Small intestine (tissue), 7 donors: ENCODE data around the gene C1QTNF12. TPM values are rescaled to one million over a fixed set of nuclear protein-coding genes. Genes with fewer than 3 reads are reported as not detected.

Experiments
- DNase-seq, 2 donors: peaks; one replicate each; pipeline versions ENCODE4 v3.0.0 to v3.0.0-alpha.2; 2013
- FAIRE-seq: peaks from 2 replicates; lab custom pipeline; 2012; peaks lifted over from hg19 to GRCh38; lab: Jason Lieb, UNC
- H3K27ac ChIP-seq, 3 donors: one replicate each; pipeline ENCODE4 v1.5.1; 2013; ENCODE audit warnings: low read length in 2 of 3, mild to moderate bottlenecking in 2 of 3, control low read depth in 1 of 3, inconsistent platforms in 1 of 3, low read depth in 1 of 3, moderate library complexity in 1 of 3
- H3K27me3 ChIP-seq, 3 donors: one replicate each; pipeline ENCODE4 v1.6.1; 2013; ENCODE audit warnings: low read length in 3 of 3, inconsistent platforms in 1 of 3; ENCODE audit not compliant: control insufficient read depth in 3 of 3, insufficient read depth in 3 of 3
- H3K36me3 ChIP-seq, 3 donors: one replicate each; pipeline ENCODE4 v1.6.1; 2013; ENCODE audit warnings: low read length in 3 of 3, inconsistent platforms in 1 of 3, low read depth in 1 of 3, mild to moderate bottlenecking in 1 of 3, moderate library complexity in 1 of 3; ENCODE audit not compliant: control insufficient read depth in 3 of 3, insufficient read depth in 2 of 3
- H3K4me1 ChIP-seq, 3 donors: one replicate each; pipeline ENCODE4 v1.6.1; 2013; ENCODE audit warnings: low read length in 2 of 3, inconsistent platforms in 1 of 3, low read depth in 1 of 3, mild to moderate bottlenecking in 1 of 3, moderate library complexity in 1 of 3; ENCODE audit not compliant: control insufficient read depth in 3 of 3, insufficient read depth in 2 of 3
- H3K4me3 ChIP-seq, 3 donors: one replicate each; pipeline ENCODE4 v1.5.1; 2013; ENCODE audit warnings: low read length in 3 of 3, control low read depth in 1 of 3, inconsistent platforms in 1 of 3, low read depth in 1 of 3, mild to moderate bottlenecking in 1 of 3, moderate library complexity in 1 of 3
- H3K9me3 ChIP-seq, 2 donors: one replicate each; pipeline ENCODE4 v1.6.1; 2013; ENCODE audit warnings: low read depth in 1 of 2, low read length in 1 of 2; ENCODE audit not compliant: control insufficient read depth in 2 of 2, insufficient read depth in 1 of 2
- WGBS, 3 donors: extraction: QIAGEN DNeasy Blood & Tissue Kit; methylation state at CpG; one replicate each; pipeline ENCODE4 v1.1.7; 2013; 5-methylcytosine and 5-hydroxymethylcytosine counted together
- polyA plus RNA-seq, 4 donors: library from polyadenylated mRNA; stranded (reverse) in 3 of 4; unstranded in 1 of 4; fragments of 200-250 nt in 3 of 4; fragments of 120-200 nt in 1 of 4; gene quantifications; one replicate each; pipeline versions ENCODE4 v1.2.1 to v1.2.3, GENCODE V29; 2013
- donor health status: healthy with polysubstance abuse.
- donor health status: control.
- donor health status: control.
- donor health status: Bipolar disorder and iron deficiency.
- donor health status: healthy.

The C1QTNF12 gene
- polyA plus RNA-seq, 4 donors: 10.6 to 203 (median 98.5) TPM

GRCh38 chr1:1259119-1259488, 12.6 kb upstream of the C1QTNF12 start:
- no peaks in the 10 kb centered on the region for H3K4me1 ChIP-seq
- FAIRE-seq (no peak), DNase-seq (no peak)
- no peak overlapping the region for H3K27ac ChIP-seq
- no peaks in the 10 kb centered on the region for H3K27me3 ChIP-seq
- no peaks in the 10 kb centered on the region for H3K9me3 ChIP-seq
- H3K36me3 ChIP-seq: peaks cover 19 to 91% (median 27%) of the 10 kb centered on the region in 3 donors
- WGBS, 3 donors: 96 to 97% (median 97%) methylated on average over 22 of the region's 22 CpGs
- no peak overlapping the region for H3K4me3 ChIP-seq

GRCh38 chr1:1256956-1257871, 10.7 kb upstream of the C1QTNF12 start:
- DNase-seq (no peak), FAIRE-seq (no peak)
- Histone ChIP-seq H3K27ac (no peak overlapping the region), H3K9me3 (no peaks in the 10 kb centered on the region), H3K4me3 (no peak overlapping the region), H3K36me3 (peaks cover 9 to 89% (median 22%) of the 10 kb centered on the region in 3 donors), H3K27me3 (no peaks in the 10 kb centered on the region), H3K4me1 (no peaks in the 10 kb centered on the region)
- 94 to 96% (median 95%) methylated on average over 26 to 31 of the region's 31 CpGs for WGBS, 3 donors

- WGBS, 3 donors: 89 to 94% (median 94%) methylated on average over 10 of the region's 10 CpGs
- no peak overlapping the region for H3K4me3 ChIP-seq
- FAIRE-seq (no peak), DNase-seq (no peak)
- H3K27me3 ChIP-seq: no peaks in the 10 kb centered on the region
- H3K4me1 ChIP-seq: no peaks in the 10 kb centered on the region
- no peaks in the 10 kb centered on the region for H3K9me3 ChIP-seq
- peaks cover 3 to 82% (median 19%) of the 10 kb centered on the region in 3 donors for H3K36me3 ChIP-seq
- no peak overlapping the region for H3K27ac ChIP-seq
Observed at GRCh38 chr1:1255611-1256010, 9.1 kb upstream of the C1QTNF12 start.

GRCh38 chr1:1255078-1255477, 8.6 kb upstream of the C1QTNF12 start:
- no peaks in the 10 kb centered on the region for H3K9me3 ChIP-seq
- 94 to 95% (median 94%) methylated on average over 26 of the region's 26 CpGs for WGBS, 3 donors
- FAIRE-seq (no peak), DNase-seq (no peak)
- no peaks in the 10 kb centered on the region for H3K27me3 ChIP-seq
- H3K4me1 ChIP-seq: no peaks in the 10 kb centered on the region
- H3K27ac ChIP-seq: no peak overlapping the region
- peaks cover 3 to 78% (median 19%) of the 10 kb centered on the region in 3 donors for H3K36me3 ChIP-seq
- H3K4me3 ChIP-seq: no peak overlapping the region

- DNase-seq (no peak), FAIRE-seq (no peak)
- WGBS, 3 donors: 86 to 89% (median 86%) methylated on average over 21 of the region's 21 CpGs
- no peak overlapping the region for H3K4me3 ChIP-seq
- H3K27me3 ChIP-seq: no peaks in the 10 kb centered on the region
- no peaks in the 10 kb centered on the region for H3K4me1 ChIP-seq
- H3K27ac ChIP-seq: no peak overlapping the region
- peaks cover 3 to 74% (median 19%) of the 10 kb centered on the region in 3 donors for H3K36me3 ChIP-seq
- no peaks in the 10 kb centered on the region for H3K9me3 ChIP-seq
Observed at GRCh38 chr1:1254667-1254998, 8.1 kb upstream of the C1QTNF12 start.

- Histone ChIP-seq H3K27me3 (no peaks in the 10 kb centered on the region), H3K4me3 (no peak overlapping the region), H3K36me3 (peaks cover 3 to 69% (median 19%) of the 10 kb centered on the region in 3 donors), H3K9me3 (no peaks in the 10 kb centered on the region), H3K27ac (no peak overlapping the region), H3K4me1 (no peaks in the 10 kb centered on the region)
- FAIRE-seq (no peak), DNase-seq (no peak)
- WGBS, 3 donors: 94 to 96% (median 94%) methylated on average over 43 to 50 of the region's 50 CpGs
Observed at GRCh38 chr1:1253972-1254666, 7.6 kb upstream of the C1QTNF12 start.

GRCh38 chr1:1253314-1253713, 6.8 kb upstream of the C1QTNF12 start:
- Histone ChIP-seq H3K27me3 (no peaks in the 10 kb centered on the region), H3K4me1 (no peaks in the 10 kb centered on the region), H3K4me3 (no peak overlapping the region), H3K9me3 (no peaks in the 10 kb centered on the region), H3K27ac (no peak overlapping the region), H3K36me3 (peaks cover 3 to 61% (median 19%) of the 10 kb centered on the region in 3 donors)
- WGBS, 3 donors: 88 to 90% (median 88%) methylated on average over 12 of the region's 12 CpGs
- FAIRE-seq: no peak
- no peak for DNase-seq

- no peak for FAIRE-seq
- H3K27ac ChIP-seq: no peak overlapping the region
- peaks cover 8 to 18% (median 18%) of the 10 kb centered on the region in 3 donors for H3K27me3 ChIP-seq
- 61 to 80% (median 68%) methylated on average over 16 of the region's 16 CpGs for WGBS, 3 donors
- peaks cover 3 to 43% (median 11%) of the 10 kb centered on the region in 3 donors for H3K36me3 ChIP-seq
- H3K4me3 ChIP-seq: no peak overlapping the region
- no peaks in the 10 kb centered on the region for H3K9me3 ChIP-seq
- no peak for DNase-seq
- peaks cover 0 to 4% (median 0%) of the 10 kb centered on the region in 3 donors for H3K4me1 ChIP-seq
Observed at GRCh38 chr1:1250786-1251284, 4.3 kb upstream of the C1QTNF12 start.
